ENCODE measurements around the gene KPTN. TPM values are rescaled to one million over a fixed set of nuclear protein-coding genes. Genes with fewer than 3 reads are reported as not detected.
A peak's percentile ranks its signal among the peaks of the same experiment; 100 is the strongest.

KPTN gene
- total RNA-seq, 4 donors from 2014 or later: 7.1 to 22.3 (median 13.4) TPM

DNA sequence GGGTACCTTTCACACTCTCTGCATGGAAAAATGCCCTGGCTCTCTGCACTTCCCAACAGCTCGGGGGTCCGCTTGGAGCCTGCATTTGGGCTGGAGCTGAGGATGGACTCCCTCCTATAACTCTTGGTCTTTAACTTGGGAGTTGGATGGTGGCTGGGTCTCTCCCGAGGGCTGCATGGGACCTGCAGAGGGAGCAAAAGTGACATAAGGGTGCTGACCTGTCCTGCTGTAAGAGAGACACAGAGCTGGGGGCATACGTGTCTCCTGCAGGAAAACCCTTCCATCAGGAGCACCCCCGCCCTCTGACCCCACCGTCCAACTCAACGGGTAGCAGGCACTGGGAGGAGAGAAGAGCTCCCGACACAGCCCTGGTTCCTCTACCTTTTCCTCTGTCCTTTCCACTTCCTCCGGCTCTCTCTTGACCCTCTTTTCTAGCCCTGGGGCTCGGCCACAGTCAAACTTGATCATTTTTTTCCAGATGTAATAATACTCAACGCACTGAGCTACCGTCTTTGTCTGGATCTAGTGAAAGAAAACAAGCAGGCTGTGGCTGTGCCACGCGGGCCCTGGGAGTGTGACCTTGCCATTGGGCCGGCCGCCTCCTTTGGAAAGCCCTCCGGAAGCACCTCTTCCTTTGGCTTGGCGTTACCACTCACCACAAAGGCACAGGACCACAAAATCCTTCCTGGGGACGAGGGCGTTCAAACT, 37.6 kb upstream of the KPTN start:
- Histone ChIP-seq H3K36me3 (no peaks in the 10 kb centered on the region), H3K9me3 (no peaks in the 10 kb centered on the region), H3K27ac (peak overlapping the region in 2 of 4 donors; percentile 25 to 35), H3K4me3 (no peak overlapping the region), H3K4me1 (peaks cover 0 to 23% (median 1%) of the 10 kb centered on the region in 4 donors), H3K27me3 (no peaks in the 10 kb centered on the region)
- no peak for DNase-seq
- TF ChIP-seq, protein P1, sequence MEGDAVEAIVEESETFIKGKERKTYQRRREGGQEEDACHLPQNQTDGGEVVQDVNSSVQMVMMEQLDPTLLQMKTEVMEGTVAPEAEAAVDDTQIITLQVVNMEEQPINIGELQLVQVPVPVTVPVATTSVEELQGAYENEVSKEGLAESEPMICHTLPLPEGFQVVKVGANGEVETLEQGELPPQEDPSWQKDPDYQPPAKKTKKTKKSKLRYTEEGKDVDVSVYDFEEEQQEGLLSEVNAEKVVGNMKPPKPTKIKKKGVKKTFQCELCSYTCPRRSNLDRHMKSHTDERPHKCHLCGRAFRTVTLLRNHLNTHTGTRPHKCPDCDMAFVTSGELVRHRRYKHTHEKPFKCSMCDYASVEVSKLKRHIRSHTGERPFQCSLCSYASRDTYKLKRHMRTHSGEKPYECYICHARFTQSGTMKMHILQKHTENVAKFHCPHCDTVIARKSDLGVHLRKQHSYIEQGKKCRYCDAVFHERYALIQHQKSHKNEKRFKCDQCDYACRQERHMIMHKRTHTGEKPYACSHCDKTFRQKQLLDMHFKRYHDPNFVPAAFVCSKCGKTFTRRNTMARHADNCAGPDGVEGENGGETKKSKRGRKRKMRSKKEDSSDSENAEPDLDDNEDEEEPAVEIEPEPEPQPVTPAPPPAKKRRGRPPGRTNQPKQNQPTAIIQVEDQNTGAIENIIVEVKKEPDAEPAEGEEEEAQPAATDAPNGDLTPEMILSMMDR (IDR thresholded peaks at IDR 0.05): no peak
- no peak for TF ChIP-seq POLR2A (IDR thresholded peaks at IDR 0.05)

GRCh38 chr19:47520839-47521238, 36.8 kb upstream of the KPTN start:
- no peak overlapping the region for H3K4me3 ChIP-seq
- no peak for DNase-seq
- TF ChIP-seq, protein P1 (IDR thresholded peaks at IDR 0.05): no peak
- no peak for TF ChIP-seq POLR2A (IDR thresholded peaks at IDR 0.05)
- no peaks in the 10 kb centered on the region for H3K9me3 ChIP-seq
- H3K27ac ChIP-seq: no peak overlapping the region
- H3K36me3 ChIP-seq: no peaks in the 10 kb centered on the region
- H3K4me1 ChIP-seq: peaks cover 0 to 27% (median 2%) of the 10 kb centered on the region in 4 donors
- H3K27me3 ChIP-seq: no peaks in the 10 kb centered on the region

- Histone ChIP-seq H3K36me3 (no peaks in the 10 kb centered on the region), H3K4me3 (no peak overlapping the region), H3K27me3 (no peaks in the 10 kb centered on the region), H3K9me3 (no peaks in the 10 kb centered on the region), H3K27ac (no peak overlapping the region), H3K4me1 (peaks cover 0 to 30% (median 4%) of the 10 kb centered on the region in 4 donors)
- no peak for TF ChIP-seq POLR2A (IDR thresholded peaks at IDR 0.05)
- TF ChIP-seq, protein P1 (IDR thresholded peaks at IDR 0.05): no peak
- DNase-seq: no peak
Measured at GRCh38 chr19:47520343-47520806, 36.4 kb upstream of the KPTN start.

DNA sequence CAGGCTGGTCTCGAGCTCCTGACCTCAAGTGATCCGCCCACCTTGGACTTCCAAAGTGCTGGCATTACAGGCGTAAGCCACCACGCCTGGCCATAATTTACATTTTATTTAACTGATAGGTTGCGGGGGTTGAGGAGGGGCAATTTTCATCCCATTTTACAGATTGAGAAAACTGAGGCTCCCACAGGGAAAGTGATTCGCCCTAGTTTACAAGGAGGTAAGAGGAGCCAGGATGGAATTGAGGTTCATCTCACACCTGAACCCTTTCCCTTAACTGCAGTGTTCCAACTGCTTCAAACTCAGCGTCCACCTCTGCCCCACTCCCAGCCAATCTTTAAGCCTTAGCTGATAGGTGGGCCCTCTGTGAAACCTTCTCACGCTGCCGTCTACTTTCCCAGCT, 34.8 kb upstream of the KPTN start:
- Histone ChIP-seq H3K27me3 (no peaks in the 10 kb centered on the region), H3K36me3 (no peaks in the 10 kb centered on the region), H3K27ac (no peak overlapping the region), H3K4me3 (no peak overlapping the region), H3K4me1 (peaks cover 0 to 29% (median 7%) of the 10 kb centered on the region in 4 donors), H3K9me3 (no peaks in the 10 kb centered on the region)
- no peak for TF ChIP-seq POLR2A (IDR thresholded peaks at IDR 0.05)
- TF ChIP-seq, protein P1 (IDR thresholded peaks at IDR 0.05): no peak
- DNase-seq: no peak

DNA sequence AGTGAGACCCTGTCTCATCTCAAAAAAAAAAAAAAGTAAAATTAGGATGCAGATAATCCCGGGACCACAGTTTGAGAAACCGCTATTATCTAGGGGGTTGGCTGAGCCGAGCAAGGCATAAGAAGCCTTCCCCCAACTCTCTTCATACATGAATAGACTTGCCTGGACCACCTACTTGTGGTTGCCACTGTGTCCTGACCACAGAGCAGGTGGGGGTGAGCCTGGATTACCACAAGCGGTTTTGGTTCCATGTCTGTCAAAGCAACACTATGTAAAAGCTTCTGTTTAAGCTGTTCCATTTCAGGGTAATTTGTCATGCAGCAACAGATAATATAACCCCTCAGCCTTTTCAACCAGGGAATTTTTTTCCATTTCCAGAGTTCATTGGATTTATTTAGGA, 34.1 kb upstream of the KPTN start:
- Histone ChIP-seq H3K27ac (no peak overlapping the region), H3K4me1 (peaks cover 0 to 29% (median 9%) of the 10 kb centered on the region in 4 donors), H3K36me3 (no peaks in the 10 kb centered on the region), H3K4me3 (no peak overlapping the region), H3K27me3 (no peaks in the 10 kb centered on the region), H3K9me3 (no peaks in the 10 kb centered on the region)
- TF ChIP-seq, protein P1 (IDR thresholded peaks at IDR 0.05): no peak
- no peak for TF ChIP-seq POLR2A (IDR thresholded peaks at IDR 0.05)
- peak in 2 of 3 donors; percentile 55 to 75 for DNase-seq
